HEK293T (cell line): ENCODE data around the gene KRT6B.
"Not testable (repeated sequence)": the region's sequence is repeated elsewhere in the genome, so short reads cannot be mapped to it uniquely, and the experiment has no call there.

Source experiments
- BHLHE40 ChIP-seq: fragments of 450-650 bp; IDR thresholded peaks from 2 replicates; pipeline ENCODE4 v1.6.1; 2016; ENCODE audit warnings: mild to moderate bottlenecking, moderate library complexity, borderline replicate concordance
- ELF4 ChIP-seq: fragments of 450-650 bp; IDR thresholded peaks from 2 replicates; pipeline ENCODE4 v1.6.1; 2017; ENCODE audit warnings: antibody characterized with exemption
- FOXA1 ChIP-seq: fragments of 450-650 bp; IDR thresholded peaks from 2 replicates; pipeline ENCODE4 v1.6.1; 2016; ENCODE audit warnings: mild to moderate bottlenecking
- FOXK2 ChIP-seq: fragments of 450-650 bp; IDR thresholded peaks from 2 replicates; pipeline ENCODE4 v1.6.1; 2016; ENCODE audit warnings: mild to moderate bottlenecking
- FOXM1 ChIP-seq: fragments of 450-650 bp; IDR thresholded peaks from 2 replicates; pipeline ENCODE4 v1.6.1; 2017; ENCODE audit warnings: mild to moderate bottlenecking, borderline replicate concordance
- HDGF ChIP-seq: fragments of 450-650 bp; IDR thresholded peaks from 2 replicates; pipeline ENCODE4 v1.6.1; 2017; ENCODE audit warnings: antibody characterized with exemption, borderline replicate concordance
- NFRKB ChIP-seq: fragments of 450-650 bp; IDR thresholded peaks from 2 replicates; pipeline ENCODE4 v1.6.1; 2016; ENCODE audit warnings: mild to moderate bottlenecking, moderate library complexity
- PKNOX1 ChIP-seq: fragments of 450-650 bp; IDR thresholded peaks from 2 replicates; pipeline ENCODE4 v1.6.1; 2016
- SP1 ChIP-seq: fragments of 450-650 bp; IDR thresholded peaks from 2 replicates; pipeline ENCODE4 v1.6.1; 2017
- SUZ12 ChIP-seq: fragments of 450-650 bp; IDR thresholded peaks from 2 replicates; pipeline ENCODE4 v1.6.1; 2016; ENCODE audit warnings: mild to moderate bottlenecking
- TARDBP ChIP-seq: fragments of 450-650 bp; IDR thresholded peaks from 2 replicates; pipeline ENCODE4 v1.6.1; 2016

- TF ChIP-seq ELF4, PKNOX1, NFRKB, SP1, TARDBP, BHLHE40, SUZ12, FOXM1, HDGF, FOXA1, FOXK2: not testable (repeated sequence)
Measured at GRCh38 chr12:52410589-52411248, 41.2 kb downstream of the KRT6B start.
